Endothelial cell of coronary artery (primary cell): ENCODE measurements around the gene HOXD11. TPM values are rescaled to one million over a fixed set of nuclear protein-coding genes. Genes with fewer than 3 reads are reported as not detected.

Source experiments
- total RNA-seq: library from RNA; depleted of rRNA; stranded (reverse); fragments of >200 nt; gene quantifications from 2 replicates; pipeline ENCODE4 v1.2.3, GENCODE V29; 2014

The HOXD11 gene
- total RNA-seq: not detected in 2 replicates

DNA sequence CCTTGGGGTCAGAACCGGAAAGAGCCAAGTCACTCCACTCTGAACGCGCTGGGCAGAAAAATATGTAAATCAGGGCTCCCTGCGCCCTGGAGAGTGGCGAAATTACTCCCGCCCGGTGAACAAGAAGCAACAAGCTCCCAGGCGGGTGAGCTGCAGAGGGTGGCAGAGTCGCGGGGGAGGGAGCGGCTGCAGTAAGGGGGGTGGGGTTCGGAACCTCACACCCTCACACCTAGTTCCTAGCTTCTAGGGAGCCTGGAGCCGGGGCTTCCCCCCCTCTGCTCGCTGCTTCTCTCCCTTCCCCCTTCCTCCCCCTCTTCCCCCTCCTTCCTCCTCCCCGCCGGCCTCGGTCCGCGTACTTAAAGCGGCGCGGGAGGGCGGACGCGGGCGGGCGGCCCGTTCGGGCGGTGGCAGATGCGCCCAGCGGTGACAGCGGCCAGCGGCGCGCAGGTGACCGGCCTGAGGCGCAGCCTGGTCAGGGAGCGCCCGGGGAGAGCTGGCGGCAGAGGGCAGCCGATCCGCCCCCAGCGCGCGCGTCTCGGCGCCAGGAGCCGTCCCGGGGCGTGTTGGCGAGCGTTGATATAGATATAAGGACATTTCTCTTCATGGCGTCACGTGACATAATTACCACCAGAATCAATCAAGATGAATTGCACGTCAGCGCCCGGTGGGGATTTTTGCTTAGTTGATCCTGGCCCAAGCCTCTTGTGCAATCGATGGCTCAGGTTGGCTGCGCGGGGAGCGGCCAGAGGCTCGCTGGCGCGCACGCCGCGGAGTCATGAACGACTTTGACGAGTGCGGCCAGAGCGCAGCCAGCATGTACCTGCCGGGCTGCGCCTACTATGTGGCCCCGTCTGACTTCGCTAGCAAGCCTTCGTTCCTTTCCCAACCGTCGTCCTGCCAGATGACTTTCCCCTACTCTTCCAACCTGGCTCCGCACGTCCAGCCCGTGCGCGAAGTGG is at the start of gene HOXD11:
Gene HOXD11 (plus strand): TSS at position 700 of the 959 bp plus-strand sequence. CDS start 76 bp downstream, at position 776.

GRCh38 chr2:176083796-176084261 is 23.3 kb upstream of the HOXD11 start, which contains the start of gene EVX2:
Gene EVX2 (minus strand): TSS chr2:176083962. CDS start chr2:176083776, 186 bp downstream.

DNA sequence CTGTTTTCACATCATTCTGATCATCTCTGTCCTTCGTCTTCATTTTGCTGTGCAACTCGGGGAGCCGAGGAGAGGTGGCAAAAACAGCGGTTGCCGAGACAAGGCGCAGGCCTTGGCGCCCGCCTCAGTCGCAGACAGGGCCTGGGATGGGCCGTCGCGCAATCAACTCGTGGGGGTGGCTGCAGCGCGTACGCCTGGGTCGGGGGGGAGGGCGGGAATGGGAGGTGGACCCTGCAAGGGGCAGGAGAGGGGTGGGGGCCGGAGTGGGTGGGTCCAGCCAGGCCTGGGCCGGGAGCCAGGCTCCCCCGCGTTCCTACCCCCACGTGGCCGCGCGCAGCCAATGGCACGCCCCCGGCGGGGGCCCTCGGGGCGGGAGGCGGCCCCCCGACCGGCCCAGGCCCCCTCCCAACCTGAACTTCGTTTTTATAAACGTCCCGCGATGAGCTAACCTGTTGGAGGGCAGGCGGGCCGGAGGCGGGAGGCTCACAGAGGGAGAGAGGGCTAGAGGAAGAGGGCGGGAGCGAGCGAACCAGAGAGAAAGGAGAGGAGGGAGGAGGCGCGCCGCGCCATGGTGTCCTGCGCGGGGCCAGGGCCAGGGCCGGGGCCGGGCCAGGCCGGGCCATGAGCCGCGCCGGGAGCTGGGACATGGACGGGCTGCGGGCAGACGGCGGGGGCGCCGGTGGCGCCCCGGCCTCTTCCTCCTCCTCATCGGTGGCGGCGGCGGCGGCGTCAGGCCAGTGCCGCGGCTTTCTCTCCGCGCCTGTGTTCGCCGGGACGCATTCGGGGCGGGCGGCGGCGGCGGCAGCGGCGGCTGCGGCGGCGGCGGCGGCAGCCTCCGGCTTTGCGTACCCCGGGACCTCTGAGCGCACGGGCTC is 14.6 kb upstream of the HOXD11 start, which contains the start of gene HOXD13:
Gene HOXD13 (plus strand): TSS at position 452 of the 875 bp plus-strand sequence. CDS start 170 bp downstream, at position 622.

DNA sequence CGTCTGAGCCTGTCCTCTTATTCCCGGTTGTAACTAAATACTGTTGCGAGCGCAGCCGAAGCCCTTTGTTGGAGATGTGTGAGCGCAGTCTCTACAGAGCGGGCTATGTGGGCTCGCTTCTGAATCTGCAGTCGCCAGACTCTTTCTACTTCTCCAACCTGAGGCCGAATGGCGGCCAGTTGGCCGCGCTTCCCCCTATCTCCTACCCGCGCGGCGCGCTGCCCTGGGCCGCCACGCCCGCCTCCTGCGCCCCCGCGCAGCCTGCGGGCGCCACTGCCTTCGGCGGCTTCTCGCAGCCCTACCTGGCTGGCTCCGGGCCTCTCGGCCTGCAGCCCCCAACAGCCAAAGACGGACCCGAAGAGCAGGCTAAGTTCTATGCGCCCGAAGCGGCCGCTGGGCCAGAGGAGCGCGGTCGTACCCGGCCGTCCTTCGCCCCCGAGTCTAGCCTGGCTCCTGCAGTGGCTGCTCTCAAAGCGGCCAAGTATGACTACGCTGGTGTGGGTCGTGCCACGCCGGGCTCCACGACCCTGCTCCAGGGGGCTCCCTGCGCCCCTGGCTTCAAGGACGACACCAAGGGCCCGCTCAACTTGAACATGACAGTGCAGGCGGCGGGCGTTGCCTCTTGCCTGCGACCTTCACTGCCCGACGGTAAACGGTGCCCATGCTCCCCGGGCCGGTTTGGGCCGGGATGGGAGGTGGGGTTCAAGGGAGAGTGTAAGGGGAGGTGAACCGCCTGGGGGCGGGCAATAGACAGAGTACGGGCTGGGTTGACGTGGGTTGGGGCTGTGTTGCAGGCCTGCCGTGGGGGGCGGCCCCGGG is 7.1 kb upstream of the HOXD11 start, which contains the start of gene HOXD12:
Gene HOXD12 (plus strand): TSS at position 68 of the 819 bp plus-strand sequence. CDS start 7 bp downstream, at position 75.

GRCh38 chr2:176115883-176116813 is 9.1 kb downstream of the HOXD11 start, which contains the start of gene HOXD10:
Gene HOXD10 (plus strand): TSS chr2:176116778. CDS start chr2:176116834, 56 bp downstream.

DNA sequence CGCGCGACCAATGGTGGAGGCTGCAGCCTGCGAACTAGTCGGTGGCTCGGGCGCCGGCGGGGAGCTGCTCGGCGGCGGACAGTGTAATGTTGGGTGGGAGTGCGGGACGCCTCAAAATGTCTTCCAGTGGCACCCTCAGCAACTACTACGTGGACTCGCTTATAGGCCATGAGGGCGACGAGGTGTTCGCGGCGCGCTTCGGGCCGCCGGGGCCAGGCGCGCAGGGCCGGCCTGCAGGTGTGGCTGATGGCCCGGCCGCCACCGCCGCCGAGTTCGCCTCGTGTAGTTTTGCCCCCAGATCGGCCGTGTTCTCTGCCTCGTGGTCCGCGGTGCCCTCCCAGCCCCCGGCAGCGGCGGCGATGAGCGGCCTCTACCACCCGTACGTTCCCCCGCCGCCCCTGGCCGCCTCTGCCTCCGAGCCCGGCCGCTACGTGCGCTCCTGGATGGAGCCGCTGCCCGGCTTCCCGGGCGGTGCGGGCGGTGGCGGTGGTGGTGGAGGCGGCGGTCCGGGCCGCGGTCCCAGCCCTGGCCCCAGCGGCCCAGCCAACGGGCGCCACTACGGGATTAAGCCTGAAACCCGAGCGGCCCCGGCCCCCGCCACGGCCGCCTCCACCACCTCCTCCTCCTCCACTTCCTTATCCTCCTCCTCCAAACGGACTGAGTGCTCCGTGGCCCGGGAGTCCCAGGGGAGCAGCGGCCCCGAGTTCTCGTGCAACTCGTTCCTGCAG is 15.8 kb downstream of the HOXD11 start, which contains the start of gene HOXD9:
Gene HOXD9 (plus strand): TSS at position 37 of the 728 bp plus-strand sequence. CDS start 50 bp downstream, at position 87.

DNA sequence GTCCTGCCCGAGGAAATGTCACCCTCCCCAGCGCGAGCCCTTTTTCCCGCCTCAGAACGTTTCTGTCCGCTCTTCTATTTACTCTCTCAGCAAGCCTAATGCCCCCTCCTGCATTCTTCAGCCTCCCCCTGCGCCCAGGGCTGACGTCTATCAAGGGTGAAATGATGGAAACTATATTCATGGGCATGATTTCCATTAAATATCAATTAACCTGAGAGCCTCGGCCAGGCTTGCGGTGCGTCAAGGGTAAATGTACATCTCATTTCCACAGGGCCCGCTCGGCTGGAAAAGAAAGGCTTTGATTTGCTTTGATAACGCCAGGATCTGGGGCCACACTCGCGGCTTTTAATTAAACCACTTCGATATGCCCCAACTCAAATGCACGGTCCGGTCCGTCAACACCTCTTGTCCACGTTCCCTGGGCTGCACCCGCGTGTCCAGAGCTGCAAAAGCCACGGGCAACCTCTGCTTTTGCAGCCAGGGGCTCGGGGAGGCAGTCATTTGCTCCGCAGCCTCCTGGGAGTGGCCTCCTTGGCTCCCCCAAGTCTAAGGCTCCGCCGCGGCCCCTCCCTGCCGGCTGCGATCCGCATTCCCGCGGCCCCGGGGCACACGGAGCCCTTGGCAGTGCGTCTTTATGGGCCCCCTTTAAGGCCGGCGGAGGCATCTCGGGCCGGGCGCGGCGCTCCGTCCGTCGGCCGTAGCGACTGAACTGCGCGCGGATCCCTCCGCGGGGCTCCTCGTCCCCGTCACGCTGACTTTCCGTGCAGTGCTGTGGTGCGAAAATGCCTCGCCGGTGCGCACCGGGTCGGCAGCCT is 22.1 kb downstream of the HOXD11 start, which contains the start of gene HOXD8:
Gene HOXD8 (plus strand): TSS at position 724 of the 815 bp plus-strand sequence. CDS start 662 bp downstream, outside the sequence.

GRCh38 chr2:176151442-176152287 is 44.6 kb downstream of the HOXD11 start, which contains the start of gene HOXD4:
Gene HOXD4 (plus strand): TSS chr2:176151550. CDS start chr2:176151634, 84 bp downstream.

GRCh38 chr2:176156807-176157498 is 49.9 kb downstream of the HOXD11 start, which contains the start of gene HOXD3:
Gene HOXD3 (plus strand): TSS chr2:176157307. CDS start chr2:176169115, 11,808 bp downstream.

Other genes with a start within 250 kb of the HOXD11 start
- 5.9 and 13.6 TPM in 2 replicates for gene LNPK, start 105.0 kb upstream of the HOXD11 start, total RNA-seq
- not detected in 2 replicates for gene EVX2, start 23.3 kb upstream of the HOXD11 start, total RNA-seq
- gene HOXD13, start 14.6 kb upstream of the HOXD11 start, total RNA-seq: not detected in 2 replicates
- not detected in 2 replicates for gene HOXD12, start 7.5 kb upstream of the HOXD11 start, total RNA-seq
- gene HOXD10, start 9.5 kb downstream of the HOXD11 start, total RNA-seq: not detected in 2 replicates
- 0.09 and 0.75 TPM in 2 replicates for gene HOXD9, start 15.4 kb downstream of the HOXD11 start, total RNA-seq
- gene HOXD8, start 22.4 kb downstream of the HOXD11 start, total RNA-seq: 0.99 and 4.1 TPM in 2 replicates
- 0.36 and 2.8 TPM in 2 replicates for gene HOXD4, start 44.3 kb downstream of the HOXD11 start, total RNA-seq
- gene HOXD3, start 50.0 kb downstream of the HOXD11 start, total RNA-seq: 0.54 and 2.4 TPM in 2 replicates
- gene HOXD1, start 81.4 kb downstream of the HOXD11 start, total RNA-seq: 1.8 and 2.3 TPM in 2 replicates
- 27.2 and 27.3 TPM in 2 replicates for gene MTX2, start 162.2 kb downstream of the HOXD11 start, total RNA-seq